ENCODE results near the gene GNPAT.

Gene GNPAT

DNA sequence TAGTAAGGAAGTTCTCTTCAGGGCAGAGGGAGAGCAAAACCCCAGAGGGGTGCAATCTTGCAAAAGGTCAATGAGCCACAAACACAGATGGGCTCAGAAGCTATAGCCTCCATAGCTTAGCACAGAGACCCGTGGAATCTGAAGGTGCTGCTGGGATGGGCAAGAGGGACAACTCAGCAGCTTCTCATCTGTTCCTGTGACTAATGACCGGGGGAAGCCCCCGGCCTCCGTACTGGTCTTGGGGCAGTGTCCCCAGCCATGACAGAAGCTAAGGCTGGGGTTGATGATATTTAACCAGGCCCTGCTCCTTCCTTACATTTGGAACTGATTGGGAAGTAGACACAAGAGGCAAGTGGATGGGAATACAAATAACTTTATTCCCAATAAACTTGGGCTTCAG, 77.6 kb downstream of the GNPAT start:
- DNase-seq = no peak

DNA sequence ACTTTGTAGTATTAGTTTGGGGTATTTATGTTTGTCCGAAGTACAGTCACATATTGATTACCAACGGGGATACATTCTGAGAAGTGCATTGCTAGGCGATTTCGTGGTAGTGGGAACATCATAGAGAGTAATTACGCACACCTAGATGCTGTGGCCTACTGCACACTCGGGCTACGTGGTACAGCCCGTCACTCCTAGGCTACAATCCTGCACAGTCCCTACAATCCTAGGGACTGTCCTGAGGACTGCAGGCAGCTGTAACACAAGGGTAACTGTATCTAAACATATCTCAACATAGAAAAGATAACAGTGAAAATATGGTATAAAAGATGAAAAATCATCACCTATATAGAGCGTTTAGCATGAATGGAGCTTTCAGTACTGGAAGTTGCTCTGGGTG, 78.1 kb downstream of the GNPAT start:
- DNase-seq = no peak

DNA sequence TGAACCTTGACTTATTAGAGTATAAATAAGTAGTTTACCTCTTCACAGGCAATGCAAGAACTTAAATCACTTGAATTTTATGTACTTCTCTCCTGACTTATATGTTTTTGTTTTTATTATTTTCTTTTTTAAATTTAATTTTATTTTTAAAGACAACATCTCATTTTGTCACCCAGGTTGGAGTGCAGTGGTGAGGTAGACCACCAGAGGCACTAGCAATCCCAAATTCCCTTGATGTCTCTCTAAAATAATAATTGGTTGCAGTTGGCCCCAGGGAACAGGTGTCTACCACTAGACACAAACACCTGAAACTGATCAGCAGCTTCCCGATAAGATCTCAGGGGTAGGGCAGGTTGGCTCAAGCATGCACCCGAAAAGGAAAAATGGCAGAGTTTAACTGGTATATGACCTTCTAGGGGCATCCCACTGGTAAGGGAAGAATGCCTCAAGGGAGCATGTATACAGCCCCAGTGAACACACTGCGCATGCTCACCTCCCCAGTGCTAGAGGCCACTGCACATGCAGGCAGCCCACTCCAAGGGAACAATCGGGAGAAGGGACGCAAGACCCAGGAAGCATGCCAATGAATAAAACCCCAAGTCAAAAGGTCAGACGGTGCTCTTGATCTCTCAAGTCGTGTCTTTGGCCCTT, 82.0 kb downstream of the GNPAT start:
- no peak for DNase-seq

DNA sequence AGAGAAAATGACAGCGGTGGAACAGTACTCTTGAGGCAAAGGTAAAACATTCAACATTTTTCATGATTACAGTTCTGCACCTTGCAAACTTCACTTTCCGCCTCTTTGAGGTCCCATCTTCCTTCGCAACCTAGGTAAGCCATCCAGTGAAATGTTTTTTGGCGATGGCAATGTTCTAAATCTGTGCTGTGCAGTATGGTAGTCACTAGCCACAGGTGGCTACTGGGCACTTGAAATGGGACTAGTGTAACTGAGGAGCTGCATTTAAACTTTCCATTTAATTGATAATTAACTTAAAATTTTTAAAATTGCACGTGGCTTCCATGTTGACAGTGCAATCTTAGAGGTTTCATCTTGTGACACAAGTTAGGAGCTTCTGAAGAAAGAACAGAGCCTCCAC, 83.6 kb downstream of the GNPAT start:
- DNase-seq = no peak

DNA sequence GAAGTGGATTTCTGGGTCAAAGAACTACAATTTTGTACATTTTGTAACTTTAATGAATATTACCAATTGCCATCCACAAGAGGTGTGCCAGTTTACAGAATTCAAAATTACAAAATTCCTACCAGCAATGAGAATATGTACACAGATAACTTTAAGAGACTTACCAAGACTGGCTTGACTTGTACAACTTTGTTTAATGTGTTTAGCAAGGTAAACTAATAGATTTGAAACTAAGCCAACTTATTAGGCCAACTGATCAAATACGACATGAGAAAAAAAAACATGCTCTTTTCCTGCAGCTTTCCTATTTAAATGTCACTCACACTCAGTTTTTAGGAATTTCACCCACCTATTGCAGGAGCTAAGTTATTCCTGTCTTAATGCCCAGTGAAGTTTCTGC, 85.2 kb downstream of the GNPAT start:
- no peak for DNase-seq

Data from CD4-positive, alpha-beta T cell treated with Interleukin-21 for 1 hour (primary cell).